ENCODE results near the gene DCP2.

Gene DCP2

GRCh38 chr5:113062869-113063508, 86.4 kb downstream of the DCP2 start:
- no peak for DNase-seq (ENCODE audit: low read depth in 3 of 3, low spot score in 1 of 3)

DNA sequence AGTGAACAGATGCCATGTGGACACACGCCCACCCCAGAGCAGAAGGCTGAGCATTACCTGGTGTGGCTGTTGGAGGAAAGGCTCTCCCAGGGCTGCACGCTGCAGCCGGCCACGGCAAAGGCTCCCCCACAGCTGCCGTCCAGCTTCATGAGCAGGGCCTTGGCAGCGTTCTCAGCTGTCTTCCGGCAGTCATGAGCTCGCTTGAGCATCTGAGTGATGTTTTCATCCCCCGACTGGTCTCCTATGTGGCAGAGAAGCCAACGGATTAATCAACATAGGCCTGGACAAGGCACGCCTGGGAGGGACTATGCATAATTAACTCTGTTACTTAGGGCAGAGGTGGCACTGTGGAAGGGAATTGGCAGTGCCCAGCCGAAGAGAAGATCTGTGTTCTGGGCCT, 87.3 kb downstream of the DCP2 start:
- no peak for DNase-seq (ENCODE audit: low read depth in 3 of 3, low spot score in 1 of 3)

- no peak for DNase-seq (ENCODE audit: low read depth in 3 of 3, low spot score in 1 of 3)
These were observed 88.2 kb downstream of the DCP2 start for GRCh38 chr5:113064806-113065205.

DNA sequence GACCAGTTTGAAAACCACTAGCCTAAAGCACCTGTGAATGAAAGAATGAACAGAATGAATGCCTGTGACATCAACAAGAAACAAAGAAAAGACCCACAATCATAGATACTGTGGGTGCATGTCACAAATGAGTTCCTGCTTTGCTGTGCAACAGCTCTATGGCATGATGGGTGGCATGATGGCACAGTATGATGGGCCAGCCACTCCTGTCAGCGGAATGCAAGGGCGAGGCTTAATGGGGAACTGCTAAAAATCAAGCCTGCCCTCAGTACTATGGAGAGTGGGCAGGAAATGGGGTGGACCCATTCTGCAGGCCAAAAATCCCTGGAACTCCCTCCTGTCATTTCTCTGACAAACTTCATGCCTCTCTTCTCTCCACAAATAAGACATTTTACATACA, 89.0 kb downstream of the DCP2 start:
- no peak for DNase-seq (ENCODE audit: low read depth in 3 of 3, low spot score in 1 of 3)

GRCh38 chr5:113067635-113068344, 91.2 kb downstream of the DCP2 start:
- no peak for DNase-seq (ENCODE audit: low read depth in 3 of 3, low spot score in 1 of 3)

DNA sequence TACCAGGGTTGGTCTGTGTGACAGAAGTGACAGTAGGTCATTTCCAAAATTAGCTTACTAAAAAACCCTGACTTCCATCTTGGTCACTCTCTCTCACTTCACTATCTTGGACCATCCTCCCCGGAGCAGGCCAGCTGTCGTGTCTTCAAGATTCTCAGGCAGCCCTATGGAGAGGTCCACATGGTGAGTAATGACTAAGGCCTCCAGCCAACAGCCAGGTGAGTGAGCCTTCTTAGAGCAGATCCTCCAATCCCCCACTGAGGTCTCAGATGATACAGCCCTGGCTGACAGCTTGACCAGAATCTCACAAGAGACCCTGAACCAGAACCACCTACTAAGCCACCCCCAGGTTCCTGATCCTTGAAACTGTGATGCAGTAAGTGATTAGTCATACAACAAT, 92.0 kb downstream of the DCP2 start:
- DNase-seq (ENCODE audit: low read depth in 3 of 3, low spot score in 1 of 3), result no peak
